ENCODE data around the gene GINS2. TPM values are rescaled to one million over a fixed set of nuclear protein-coding genes. Genes with fewer than 3 reads are reported as not detected.

The GINS2 gene
- total and polyA plus RNA-seq, 2 of the 4 experiments (the other 2 are of a cell fraction): 12.0 to 13.4 TPM

DNA sequence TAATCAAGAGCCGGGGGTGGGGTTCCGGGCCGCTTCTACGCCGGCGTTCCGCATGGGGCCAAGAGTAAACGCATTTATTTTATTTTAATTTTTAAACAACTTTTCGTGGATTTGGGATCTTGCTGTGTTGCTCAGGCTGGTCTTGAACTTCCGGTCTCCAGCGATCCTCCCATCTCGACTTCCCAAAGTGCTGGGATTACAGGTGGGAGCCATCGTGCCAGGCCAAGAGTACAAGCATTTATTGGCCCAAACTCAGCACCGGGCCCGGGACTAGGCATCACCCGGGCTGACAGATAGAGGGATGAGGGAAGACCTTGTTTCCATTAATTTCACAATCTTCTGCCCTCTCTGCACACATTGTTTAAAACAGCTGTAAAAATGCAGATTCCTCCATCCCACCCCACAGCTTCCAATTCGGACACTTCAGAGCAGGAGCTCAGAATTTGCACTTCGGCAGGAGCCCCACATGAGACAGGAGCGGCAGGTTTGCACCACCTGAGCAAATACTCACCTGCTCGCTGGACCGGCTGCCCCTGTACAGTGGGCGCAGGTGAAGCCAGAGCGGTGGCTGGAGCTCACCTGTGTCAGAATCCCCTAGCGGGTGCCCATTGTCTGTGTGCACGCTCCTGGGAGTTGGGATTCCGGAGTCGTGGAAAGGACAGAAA lies 663 bp upstream of the GINS2 start:
- H4K8ac ChIP-seq (ENCODE audit: low read depth in 2 of 2, low read length in 2 of 2): no peak overlapping the region; a peak in 2 of 4 replicates
- ChIA-PET CTCF (interaction anchor here (0.6 kb wide), 1 partner anchor 14 kb away, joined by 3 read pairs; no protein-coding TSS in a partner anchor), POLR2A (ENCODE audit: unreplicated experiment) (no interaction called here)
- H3K27ac ChIP-seq (ENCODE audit: insufficient read depth, low read length): no peak overlapping the region
- H3K9ac ChIP-seq (ENCODE audit: low read depth, low read length): no peak overlapping the region; the same call in 1 of the 2 replicates
- peak overlapping the region; percentile 77 for H2AFZ ChIP-seq (replicated peaks; ENCODE audit: low read length, poor library complexity)
- H4K20me1 ChIP-seq (ENCODE audit: insufficient read depth, low read length): 0 out of 2 replicates have a peak, but pooled peaks cover 5% of the 10 kb centered on the region
- H4K5ac ChIP-seq (ENCODE audit: low read depth, low read length): no peak overlapping the region
- no peak overlapping the region for H3K23ac ChIP-seq (ENCODE audit: low read depth, low read length)
- H3K27me3 ChIP-seq (ENCODE audit: control insufficient read depth, insufficient read depth, low read length): peaks cover 14% of the 10 kb centered on the region; the same call in 1 of the 2 replicates
- H2AK9ac ChIP-seq (replicated peaks; ENCODE audit: low read depth, low read length, poor library complexity): no peak overlapping the region
- TF ChIP-seq RCOR1 (IDR thresholded peaks at IDR 0.05; ENCODE audit: insufficient replicate concordance, low read length) (no peak), MAZ (IDR thresholded peaks at IDR 0.05; ENCODE audit: borderline replicate concordance, low read depth, low read length) (no peak), BHLHE40 (IDR thresholded peaks at IDR 0.05; ENCODE audit: low read depth, low read length) (no peak), NFE2L2 (IDR thresholded peaks at IDR 0.05; ENCODE audit: low read depth, low read length) (no peak), MAFK (IDR thresholded peaks at IDR 0.05; ENCODE audit: low read depth, low read length) (no peak), MXI1 (IDR thresholded peaks at IDR 0.05; ENCODE audit: borderline replicate concordance, low read depth, low read length) (no peak), POLR2A (IDR thresholded peaks at IDR 0.05; ENCODE audit: low read depth, low read length) (no peak), CHD1 (IDR thresholded peaks at IDR 0.05; ENCODE audit: low read depth, low read length) (no peak)
- TF ChIP-seq, protein P1, sequence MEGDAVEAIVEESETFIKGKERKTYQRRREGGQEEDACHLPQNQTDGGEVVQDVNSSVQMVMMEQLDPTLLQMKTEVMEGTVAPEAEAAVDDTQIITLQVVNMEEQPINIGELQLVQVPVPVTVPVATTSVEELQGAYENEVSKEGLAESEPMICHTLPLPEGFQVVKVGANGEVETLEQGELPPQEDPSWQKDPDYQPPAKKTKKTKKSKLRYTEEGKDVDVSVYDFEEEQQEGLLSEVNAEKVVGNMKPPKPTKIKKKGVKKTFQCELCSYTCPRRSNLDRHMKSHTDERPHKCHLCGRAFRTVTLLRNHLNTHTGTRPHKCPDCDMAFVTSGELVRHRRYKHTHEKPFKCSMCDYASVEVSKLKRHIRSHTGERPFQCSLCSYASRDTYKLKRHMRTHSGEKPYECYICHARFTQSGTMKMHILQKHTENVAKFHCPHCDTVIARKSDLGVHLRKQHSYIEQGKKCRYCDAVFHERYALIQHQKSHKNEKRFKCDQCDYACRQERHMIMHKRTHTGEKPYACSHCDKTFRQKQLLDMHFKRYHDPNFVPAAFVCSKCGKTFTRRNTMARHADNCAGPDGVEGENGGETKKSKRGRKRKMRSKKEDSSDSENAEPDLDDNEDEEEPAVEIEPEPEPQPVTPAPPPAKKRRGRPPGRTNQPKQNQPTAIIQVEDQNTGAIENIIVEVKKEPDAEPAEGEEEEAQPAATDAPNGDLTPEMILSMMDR (conservative IDR thresholded peaks at IDR 0.05; ENCODE audit: low read depth, low read length): no peak
- no peak overlapping the region for H3K4ac ChIP-seq (ENCODE audit: low read depth, low read length)
- peaks cover 0 to 19% of the 10 kb centered on the region in 2 experiments; a peak in 2 of 4 replicates for H3K79me1 ChIP-seq (ENCODE audit: low read depth in 1 of 2, low read length in 2 of 2)
- 75% methylated on average over 3 of the region's 27 CpGs; no CpG with 5 or more reads in 1 of the 2 experiments for WGBS, 2 experiments (ENCODE audit: extremely low coverage in 2 of 2, insufficient read length in 1 of 2)
- H3K9me3 ChIP-seq (ENCODE audit: control insufficient read depth, insufficient read depth, low read length): no peaks in the 10 kb centered on the region
- H3K4me3 ChIP-seq (ENCODE audit: insufficient read depth, low read depth, low read length): peak overlapping the region; percentile 48
- in situ Hi-C loops (cut with MboI; ENCODE audit: low sequenced_read_pairs) (no loop called here), intact Hi-C loops (cut with micrococcal nuclease) (no loop called here), dilution Hi-C loops (cut with HindIII; ENCODE audit: low sequenced_read_pairs, unreplicated experiment) (no loop called here)
- H2BK20ac ChIP-seq (ENCODE audit: low read depth, low read length): no peak overlapping the region
- no peaks in the 10 kb centered on the region for H3K4me1 ChIP-seq (ENCODE audit: control insufficient read depth, insufficient read depth, low read length)
- no peak overlapping the region for H3K14ac ChIP-seq (replicated peaks; ENCODE audit: low read depth, low read length)
- no TSS peak for BruUV-seq (replicated peaks)
- H2AK5ac ChIP-seq (ENCODE audit: low read depth, low read length): no peak overlapping the region
- ATAC-seq (ENCODE audit: low read depth): no peak
- no peak overlapping the region for H3K18ac ChIP-seq (ENCODE audit: low read depth, low read length)
- no peak overlapping the region for H4K91ac ChIP-seq (ENCODE audit: insufficient read depth, low read depth, low read length)
- H3K4me2 ChIP-seq (ENCODE audit: low read depth, low read length): peak overlapping the region; percentile 93
- no peak for DNase-seq
- no peak overlapping the region for H2BK15ac ChIP-seq (ENCODE audit: low read depth, low read length)
- no peak overlapping the region for H2BK5ac ChIP-seq (ENCODE audit: low read depth, low read length, poor library complexity, severe bottlenecking)
- H2BK120ac ChIP-seq (ENCODE audit: low read depth, low read length): no peak overlapping the region
- no peak overlapping the region for H3K56ac ChIP-seq (ENCODE audit: extremely low read depth, insufficient read depth, low read length)
- H3K9me1 ChIP-seq (ENCODE audit: insufficient read depth, low read length): peaks cover 2% of the 10 kb centered on the region; the same call in 1 of the 2 replicates
- H3K36me3 ChIP-seq (ENCODE audit: control insufficient read depth, insufficient read depth, low read length): no peaks in the 10 kb centered on the region
